ENCODE measurements around the gene MROH9.

Gene MROH9

DNA sequence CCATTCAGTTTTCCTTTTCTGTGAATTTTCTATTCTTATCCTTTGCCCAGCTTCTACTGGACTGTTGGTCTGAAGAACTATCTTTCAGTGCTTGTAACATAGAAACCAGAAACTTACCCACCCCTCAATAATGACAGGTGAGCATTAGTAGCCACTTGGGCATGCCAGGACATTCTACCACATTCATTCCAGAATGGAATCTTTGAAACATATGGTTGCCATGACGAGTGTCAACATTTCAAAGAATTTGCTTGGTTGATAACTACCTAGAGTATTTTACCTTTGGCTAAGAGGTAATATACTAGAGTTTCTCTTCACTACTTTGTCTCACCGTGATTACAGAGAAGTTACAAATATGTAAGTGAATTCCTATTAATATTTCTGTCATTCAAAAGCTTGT is at the start of gene MROH9:
Gene MROH9, plus strand, starts transcription at position 304 of the 400 bp plus-strand sequence. CDS start 10,023 bp downstream, outside the sequence.
- no peak for TF ChIP-seq CTCF (IDR thresholded peaks at IDR 0.05; ENCODE audit: borderline replicate concordance, control extremely low read depth, extremely low read depth, insufficient read depth, missing control alignments)
- in situ Hi-C loops (cut with MboI; ENCODE audit: low sequenced_read_pairs, unreplicated experiment), result no loop called here
- no peak for DNase-seq (ENCODE audit: low spot score)

- in situ Hi-C loops (cut with MboI; ENCODE audit: low sequenced_read_pairs, unreplicated experiment), result loop anchor here (25.0 kb wide), 1 partner anchor 198 kb away; no protein-coding TSS in a partner anchor
- no peak for DNase-seq (ENCODE audit: low spot score)
Observed at GRCh38 chr1:170885551-170885950, 49.8 kb upstream of the MROH9 start.

GRCh38 chr1:170886460-170886859 is 48.9 kb upstream of the MROH9 start:
- in situ Hi-C loops (cut with MboI; ENCODE audit: low sequenced_read_pairs, unreplicated experiment), result loop anchor here (25.0 kb wide), 1 partner anchor 199 kb away; no protein-coding TSS in a partner anchor
- no peak for TF ChIP-seq CTCF (IDR thresholded peaks at IDR 0.05; ENCODE audit: borderline replicate concordance, control extremely low read depth, extremely low read depth, insufficient read depth, missing control alignments)
- no peak for DNase-seq (ENCODE audit: low spot score)

More at GRCh38 chr1:170885551-170885950, 49.8 kb upstream of the MROH9 start:
- no peak for TF ChIP-seq CTCF (IDR thresholded peaks at IDR 0.05; ENCODE audit: borderline replicate concordance, control extremely low read depth, extremely low read depth, insufficient read depth, missing control alignments)

DNA sequence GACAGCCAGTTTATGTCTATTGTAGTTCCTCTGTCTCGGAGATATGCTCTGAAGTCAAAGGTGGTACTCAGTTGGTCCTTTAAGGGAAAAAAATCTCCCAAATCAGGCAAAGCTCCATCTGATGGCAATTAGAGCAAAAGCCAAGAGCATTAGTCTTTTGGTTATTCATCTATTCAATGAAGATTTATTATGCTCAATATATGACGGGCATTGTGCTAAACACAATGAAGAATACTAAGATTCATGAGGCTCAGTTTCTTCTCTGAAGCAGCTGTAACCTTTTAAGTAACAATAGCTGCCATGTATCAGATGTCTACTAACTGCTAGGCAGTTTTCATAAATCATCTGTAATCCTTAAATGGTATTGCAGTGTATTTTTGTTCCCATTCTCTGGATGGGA is 47.6 kb upstream of the MROH9 start:
- DNase-seq (ENCODE audit: low spot score), result no peak
- in situ Hi-C loops (cut with MboI; ENCODE audit: low sequenced_read_pairs, unreplicated experiment), result loop anchor here (25.0 kb wide), 1 partner anchor 200 kb away; no protein-coding TSS in a partner anchor
- no peak for TF ChIP-seq CTCF (IDR thresholded peaks at IDR 0.05; ENCODE audit: borderline replicate concordance, control extremely low read depth, extremely low read depth, insufficient read depth, missing control alignments)

DNA sequence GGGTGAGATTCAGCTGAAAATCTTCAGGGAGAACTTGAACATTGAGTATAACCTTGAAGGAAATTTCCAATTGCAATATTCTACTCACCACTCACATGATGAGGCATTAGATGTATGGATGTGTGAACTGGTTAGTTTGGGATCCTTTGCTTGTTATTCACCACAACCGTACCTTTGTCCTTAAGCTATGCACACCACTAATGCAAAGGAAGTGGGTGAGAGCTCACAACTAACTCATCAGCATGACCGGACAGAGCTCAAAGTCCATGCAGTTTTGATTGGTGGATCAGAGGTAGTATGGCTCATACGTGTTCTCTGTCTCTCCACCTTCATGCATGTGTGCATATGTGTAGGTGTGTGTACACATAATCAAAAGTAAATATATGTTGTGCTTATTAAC is 43.5 kb upstream of the MROH9 start:
- DNase-seq (ENCODE audit: low spot score), result no peak
- in situ Hi-C loops (cut with MboI; ENCODE audit: low sequenced_read_pairs, unreplicated experiment), result loop anchor here (25.0 kb wide), 1 partner anchor 205 kb away; no protein-coding TSS in a partner anchor
- TF ChIP-seq CTCF (IDR thresholded peaks at IDR 0.05; ENCODE audit: borderline replicate concordance, control extremely low read depth, extremely low read depth, insufficient read depth, missing control alignments), result no peak

DNA sequence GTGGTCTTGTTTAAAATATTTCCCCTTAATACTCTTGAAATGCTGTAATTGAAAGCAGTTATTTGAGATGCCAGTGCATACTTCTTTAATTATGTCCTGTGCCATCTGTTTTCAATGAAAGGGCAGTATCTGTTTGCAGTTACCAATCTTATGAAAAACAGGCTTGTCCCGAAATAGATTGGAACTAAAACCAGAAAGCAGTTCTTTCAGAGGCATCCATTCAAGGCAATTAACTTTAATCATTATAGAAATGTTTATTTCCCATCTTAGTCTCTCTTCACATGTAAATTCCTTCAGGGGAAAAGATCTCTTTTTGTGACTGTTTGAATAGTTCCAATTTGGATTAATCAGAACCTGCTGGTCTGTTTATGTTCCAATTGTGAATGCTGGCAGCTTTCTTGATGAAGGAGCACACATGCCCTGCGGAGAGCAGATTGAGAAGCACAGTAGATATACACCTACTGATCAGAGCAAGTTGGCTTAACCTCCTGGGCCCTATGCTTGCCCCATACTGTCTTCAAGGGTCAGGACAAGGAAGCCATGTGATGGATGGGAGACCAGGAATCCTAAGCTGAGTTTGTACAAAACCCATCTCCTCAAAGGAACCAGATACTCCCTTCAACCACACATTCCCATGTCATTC is 41.6 kb upstream of the MROH9 start:
- DNase-seq (ENCODE audit: low spot score), result no peak
- in situ Hi-C loops (cut with MboI; ENCODE audit: low sequenced_read_pairs, unreplicated experiment), result loop anchor here (25.0 kb wide), 1 partner anchor 206 kb away; no protein-coding TSS in a partner anchor
- no peak for TF ChIP-seq CTCF (IDR thresholded peaks at IDR 0.05; ENCODE audit: borderline replicate concordance, control extremely low read depth, extremely low read depth, insufficient read depth, missing control alignments)
